IPS-NIHi7 (cell line): Measurements from ENCODE around the gene CKAP5.

Experiments used
- DNase-seq: peaks from one replicate; pipeline ENCODE4 v3.0.0; 2012; ENCODE audit warnings: mixed read lengths; ENCODE audit errors: extremely low spot score

CKAP5 gene

DNA sequence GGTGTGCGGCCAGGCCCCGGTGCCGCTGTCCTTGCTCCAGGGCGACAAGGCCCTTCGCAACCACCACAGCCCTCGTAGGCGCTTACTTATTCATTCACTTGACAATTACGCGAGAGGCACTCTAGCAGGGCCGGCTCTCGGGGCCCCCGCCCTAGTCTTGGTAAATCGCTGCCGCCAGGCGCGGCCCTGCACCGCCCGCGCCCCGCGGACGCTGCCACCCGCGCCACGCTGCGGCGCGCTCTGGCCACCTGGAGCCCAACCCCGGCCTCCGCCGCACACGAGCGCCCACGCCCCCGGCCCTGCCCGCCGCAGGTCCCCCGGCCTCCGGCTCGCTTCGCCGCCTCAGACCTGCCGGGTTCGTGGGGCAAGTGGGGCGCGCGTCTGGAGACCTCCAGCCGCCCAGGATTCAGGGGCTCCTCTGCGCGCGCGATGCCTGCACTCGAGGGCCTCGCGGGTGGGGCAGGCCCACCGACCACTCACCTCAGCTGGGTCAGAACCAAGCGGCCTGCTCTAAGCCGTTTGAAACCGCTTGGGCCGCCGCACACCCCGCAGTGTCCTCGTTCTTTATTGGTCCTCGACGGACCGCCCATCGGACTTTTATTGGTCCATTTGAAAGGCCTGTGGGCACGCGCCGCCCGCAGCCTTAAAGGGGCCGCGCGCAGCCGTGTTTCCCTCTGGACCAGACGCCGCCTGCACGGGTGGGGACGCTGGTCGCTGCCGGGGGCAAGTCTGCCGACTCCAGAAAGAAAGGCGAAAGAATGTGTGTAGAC, at the start of gene CKAP5:
Gene CKAP5, minus strand, starts transcription at position 541 of the 770 bp plus-strand sequence. CDS start 25,049 bp downstream, outside the sequence.
- peak; percentile 97 for DNase-seq

DNA sequence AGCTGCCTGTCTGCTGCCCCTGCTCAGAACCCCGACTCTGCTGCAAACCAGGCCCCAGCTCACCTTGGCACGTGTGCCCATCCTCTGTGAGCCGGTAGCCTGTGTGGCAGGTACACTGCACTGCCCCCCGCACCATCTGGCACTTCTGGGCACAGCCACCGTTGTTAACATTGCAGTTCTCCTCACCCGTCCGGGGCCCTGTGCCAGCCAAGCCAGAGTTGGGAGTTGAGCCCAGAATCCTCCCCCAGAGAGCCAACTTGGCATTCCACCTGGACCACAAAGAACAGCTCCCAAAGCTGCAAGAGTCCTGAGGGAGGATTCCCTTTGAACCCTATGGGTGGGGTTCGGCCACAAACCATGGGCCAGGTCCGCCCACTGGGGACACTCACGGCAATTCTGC, 49.7 kb upstream of the CKAP5 start:
- DNase-seq, result no peak

DNA sequence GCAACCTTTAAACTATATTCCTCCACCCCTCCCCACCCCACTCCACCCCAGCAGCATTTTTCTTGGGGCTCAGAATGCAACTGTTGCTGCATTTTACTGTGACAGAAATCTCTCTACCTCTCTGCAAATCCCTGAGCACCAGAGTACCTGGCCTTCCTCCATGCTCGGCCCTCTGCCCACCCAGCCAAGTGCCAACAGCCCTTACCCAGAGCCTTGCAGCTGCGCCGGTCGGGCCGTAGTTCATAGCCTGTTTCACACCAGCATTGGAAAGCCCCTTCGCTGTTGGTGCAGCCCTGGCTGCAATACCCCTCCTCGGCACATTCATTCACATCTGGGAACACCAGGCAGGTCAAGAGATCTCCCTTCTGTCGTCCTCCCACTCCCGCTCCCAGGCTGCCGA, 48.9 kb upstream of the CKAP5 start:
- DNase-seq, result no peak

DNA sequence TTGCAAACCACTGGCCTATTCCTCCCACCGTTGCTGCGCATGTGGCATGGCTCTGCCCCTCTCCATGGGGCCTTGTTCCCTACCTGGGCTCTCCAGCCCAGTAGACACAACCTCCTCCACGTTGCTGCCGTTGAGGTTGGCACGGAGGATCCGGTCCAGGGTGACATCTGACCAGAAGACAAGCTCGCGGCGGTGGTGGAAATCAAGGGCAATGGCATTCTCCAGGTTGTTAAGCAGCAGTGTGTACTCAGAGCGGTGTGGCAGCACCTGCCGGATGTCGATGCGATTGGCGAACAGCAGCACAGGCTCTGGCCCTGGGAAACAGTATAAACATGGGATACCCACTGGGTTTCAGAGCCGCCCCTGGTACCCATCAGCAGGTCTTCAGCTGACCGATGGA, 48.4 kb upstream of the CKAP5 start:
- DNase-seq, result no peak

DNA sequence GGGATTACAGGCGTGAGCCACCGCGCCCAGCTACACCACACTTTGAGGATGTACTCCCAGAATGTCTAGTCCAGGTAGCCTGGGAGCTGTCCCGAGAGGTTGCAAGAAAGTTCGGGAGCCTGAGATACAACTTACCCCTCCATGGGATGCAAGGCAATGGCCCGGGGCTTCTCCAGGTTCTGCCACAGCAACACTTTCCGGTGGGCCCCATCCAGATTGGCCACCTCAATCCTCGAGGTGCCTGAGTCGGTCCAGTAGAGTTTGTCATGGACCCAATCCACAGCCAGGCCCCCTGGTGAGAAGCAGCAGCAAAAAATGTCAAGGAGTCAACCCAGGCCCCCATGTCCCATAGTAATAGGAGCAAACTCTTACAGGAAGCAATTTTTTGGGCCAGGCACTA, 46.8 kb upstream of the CKAP5 start:
- DNase-seq, result no peak

DNA sequence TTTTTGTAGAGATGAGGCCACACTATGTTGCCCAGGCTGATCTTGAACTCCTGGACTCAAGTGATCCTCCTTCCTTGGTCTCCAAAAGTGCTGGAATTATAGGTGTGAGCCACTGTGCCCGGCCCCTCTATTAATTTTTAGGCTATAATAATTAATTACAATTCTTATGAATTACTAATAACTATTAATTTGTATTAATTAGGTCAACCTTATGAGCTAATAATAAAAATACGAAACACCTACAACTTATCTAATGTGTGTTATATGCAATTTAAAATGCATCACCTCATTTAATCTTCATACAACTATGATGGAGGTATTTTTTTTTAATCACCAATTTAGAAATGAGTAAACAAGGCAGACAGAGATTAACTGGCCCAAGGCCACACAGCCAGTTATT, 46.0 kb upstream of the CKAP5 start:
- DNase-seq, result no peak

DNA sequence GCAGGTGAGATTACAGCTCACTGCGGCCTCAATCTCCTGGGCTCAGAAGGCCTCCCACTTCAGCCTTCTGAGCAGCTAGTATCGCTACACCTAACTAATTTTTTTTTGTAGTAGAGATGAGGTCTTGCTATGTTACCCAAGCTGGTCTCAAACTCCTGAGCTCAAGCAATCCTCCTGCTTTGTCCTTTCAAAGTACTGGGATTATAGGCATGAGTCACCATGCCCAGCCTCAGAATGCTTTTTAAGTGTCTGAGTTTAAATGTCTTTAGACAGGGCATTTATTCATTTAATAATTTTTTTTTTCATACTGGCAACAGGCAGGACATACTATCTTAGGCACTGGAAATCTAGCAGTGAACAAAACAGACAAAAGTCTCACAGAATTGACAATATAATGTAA, 44.6 kb upstream of the CKAP5 start:
- no peak for DNase-seq

DNA sequence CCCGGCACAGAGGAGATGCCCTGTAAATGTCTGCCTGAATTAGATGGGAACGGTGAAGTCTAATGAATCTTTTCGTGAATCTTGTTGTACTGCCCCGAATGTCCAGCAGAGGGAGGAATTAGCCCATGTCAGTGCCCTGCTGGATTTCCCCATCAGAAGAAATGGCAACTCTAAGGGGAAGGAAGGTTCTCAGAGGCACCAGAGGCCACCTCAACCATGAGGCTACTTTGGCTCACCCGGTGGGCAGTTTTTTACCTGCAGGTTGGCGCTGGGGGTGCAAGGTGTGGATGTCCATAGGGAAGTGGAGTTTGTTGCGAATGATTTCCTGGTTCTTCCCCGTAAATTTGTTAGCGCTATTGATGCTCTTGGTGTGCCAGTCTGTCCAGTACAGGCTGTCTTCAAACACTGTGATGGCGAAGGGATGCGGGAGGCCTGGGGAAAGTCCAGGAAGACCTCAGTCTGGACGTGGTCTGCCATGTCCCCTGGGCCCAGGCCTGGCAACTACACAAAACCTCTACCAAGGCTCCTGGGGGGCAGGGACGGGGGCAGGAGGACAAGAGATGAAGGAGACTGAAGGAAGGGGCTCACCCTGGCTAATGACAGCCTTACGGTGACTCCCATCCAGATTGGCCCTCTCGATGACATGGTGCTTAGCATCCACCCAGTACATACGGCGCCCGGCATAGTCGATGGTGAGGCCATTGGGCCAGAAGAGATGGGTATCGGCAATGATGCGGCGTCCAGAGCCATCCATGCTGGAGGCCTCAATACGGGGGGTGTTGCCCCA, 43.8 kb upstream of the CKAP5 start:
- peak; percentile 84 for DNase-seq

DNA sequence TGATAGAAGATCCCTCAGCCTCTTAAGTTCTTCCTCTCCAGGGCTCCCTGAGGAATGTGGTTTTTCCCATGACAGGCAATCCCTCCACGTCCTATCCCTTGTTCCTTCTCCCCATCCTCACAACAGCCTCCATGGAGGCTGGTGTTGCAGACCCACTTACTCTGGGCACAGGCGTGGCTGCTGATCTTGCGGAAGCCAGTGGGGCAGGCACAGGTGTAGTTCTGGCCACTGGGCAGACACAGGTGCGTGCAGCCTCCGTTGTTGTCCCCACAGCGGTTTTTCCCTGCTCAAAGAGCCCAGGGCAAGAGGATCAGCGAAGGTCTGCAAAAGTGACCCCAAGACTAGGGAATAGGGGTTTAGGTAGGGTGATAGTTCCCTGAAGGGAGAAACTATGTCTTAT, 43.2 kb upstream of the CKAP5 start:
- no peak for DNase-seq

DNA sequence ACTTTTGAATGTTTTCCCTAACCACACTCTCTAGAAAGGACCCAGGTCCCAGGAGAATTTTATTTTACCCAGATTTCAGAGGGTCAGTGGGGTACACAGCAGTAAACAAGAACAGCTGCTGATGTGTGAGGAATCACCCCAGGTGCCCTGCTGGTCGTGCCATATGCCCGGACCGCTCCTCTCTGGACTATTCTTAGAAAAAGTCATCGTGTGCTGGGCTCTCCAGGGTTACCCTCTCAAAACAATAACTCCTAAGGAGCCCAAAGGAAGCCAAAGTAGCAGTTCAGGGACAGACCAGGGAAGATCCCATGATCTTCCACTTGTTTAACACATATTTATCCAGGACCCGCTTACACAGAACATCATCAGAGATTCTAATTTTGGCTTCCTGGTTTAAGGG, 42.6 kb upstream of the CKAP5 start:
- no peak for DNase-seq

DNA sequence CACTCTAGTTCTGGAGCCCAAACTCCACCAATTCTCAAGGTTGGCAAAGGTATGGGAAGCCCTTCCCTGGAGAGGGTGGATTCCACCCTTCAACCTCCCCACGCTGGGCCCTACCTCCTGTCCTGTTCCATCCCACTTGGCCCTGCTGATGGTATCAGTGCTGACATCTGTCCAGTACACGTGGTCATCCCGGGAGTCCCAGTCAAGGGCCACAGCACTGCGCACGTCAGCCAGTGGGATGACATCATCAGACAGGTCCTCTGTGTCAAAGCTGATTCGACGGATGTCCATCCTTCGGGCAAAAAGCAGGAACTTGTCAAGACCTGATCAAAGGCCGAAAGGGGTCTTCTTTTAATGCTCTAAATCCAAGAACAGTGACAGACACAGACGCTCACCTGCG, 40.1 kb upstream of the CKAP5 start:
- no peak for DNase-seq

DNA sequence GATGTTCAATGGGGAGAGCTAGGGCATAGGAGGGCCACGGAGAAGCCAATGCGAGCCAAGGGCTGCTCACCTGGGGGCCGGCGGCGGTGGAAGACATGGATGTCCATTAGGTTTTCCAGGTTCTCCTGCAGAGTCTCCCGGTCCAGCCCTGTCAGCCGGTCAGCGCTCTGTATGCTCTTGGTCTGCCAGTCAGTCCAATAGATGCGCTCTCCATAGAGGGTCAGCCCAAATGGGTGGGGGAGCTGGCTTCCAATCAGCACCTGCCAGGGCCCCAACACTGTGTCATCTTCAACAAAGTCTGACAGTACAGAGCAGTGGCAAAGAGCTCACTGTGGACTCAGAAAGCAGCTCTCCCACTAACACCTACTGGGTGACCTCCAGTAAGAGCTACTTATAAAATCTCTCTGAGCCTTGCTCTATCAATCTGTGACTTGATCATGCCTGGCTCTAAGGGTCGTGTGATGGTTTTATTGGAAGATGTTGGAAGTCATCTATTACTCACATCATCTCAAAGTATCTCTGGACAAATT, 33.0 kb upstream of the CKAP5 start:
- no peak for DNase-seq

DNA sequence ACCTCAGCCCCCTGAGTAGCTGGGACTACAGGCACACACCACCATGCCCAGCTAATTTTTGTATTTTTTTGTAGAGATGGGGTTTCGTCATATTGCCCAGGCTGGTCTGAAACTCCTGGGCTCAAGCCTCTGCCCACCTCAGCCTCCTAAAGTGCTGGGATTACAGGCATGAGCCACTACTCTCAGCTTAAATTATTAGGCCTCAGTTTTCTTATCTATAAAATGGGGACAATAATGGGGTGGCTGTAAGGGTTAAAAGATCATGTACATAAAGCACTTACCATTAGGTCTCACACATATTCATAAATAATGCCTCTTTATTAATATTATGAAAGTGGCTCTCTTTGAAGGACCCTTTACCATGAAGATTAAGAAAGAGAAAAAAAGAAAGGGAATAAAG, 31.5 kb upstream of the CKAP5 start:
- DNase-seq, result no peak

DNA sequence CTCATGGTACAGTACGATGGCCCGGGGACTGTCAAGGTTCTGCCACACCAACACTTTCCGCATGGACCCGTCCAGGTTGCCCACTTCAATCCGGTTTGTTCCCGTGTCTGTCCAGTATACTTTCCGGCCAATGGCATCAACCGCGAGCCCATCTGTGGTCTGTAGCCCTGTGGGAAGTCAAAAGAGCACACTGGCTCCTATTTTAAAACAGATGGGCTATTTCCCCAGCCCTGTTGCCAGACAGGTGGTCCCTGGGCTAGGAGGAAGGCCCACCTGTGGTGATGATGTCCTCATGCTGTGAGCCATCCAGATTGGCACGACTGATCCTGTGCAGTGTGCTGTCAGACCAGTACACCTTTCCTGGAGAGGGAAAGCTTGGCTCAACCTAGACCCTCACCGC, 30.4 kb upstream of the CKAP5 start:
- DNase-seq, result no peak

DNA sequence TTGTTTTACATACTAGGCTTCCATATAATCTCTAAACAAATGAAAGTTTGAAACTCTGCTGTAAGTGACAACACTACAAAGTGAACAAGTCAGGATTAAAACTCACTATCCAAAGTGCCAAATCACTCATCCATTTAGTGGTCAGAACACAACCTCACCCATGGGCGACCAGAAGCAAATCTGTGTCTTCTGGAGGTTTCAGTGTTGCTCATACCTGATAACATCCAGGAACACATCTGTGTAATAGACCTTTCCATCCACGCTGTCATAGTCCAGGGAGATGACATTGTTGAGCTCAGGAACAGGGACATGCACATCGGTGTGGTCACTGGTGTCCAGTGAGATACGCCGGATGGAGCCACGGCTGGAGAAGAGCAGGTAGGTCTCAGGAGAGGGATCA, 28.5 kb upstream of the CKAP5 start:
- DNase-seq, result no peak

DNA sequence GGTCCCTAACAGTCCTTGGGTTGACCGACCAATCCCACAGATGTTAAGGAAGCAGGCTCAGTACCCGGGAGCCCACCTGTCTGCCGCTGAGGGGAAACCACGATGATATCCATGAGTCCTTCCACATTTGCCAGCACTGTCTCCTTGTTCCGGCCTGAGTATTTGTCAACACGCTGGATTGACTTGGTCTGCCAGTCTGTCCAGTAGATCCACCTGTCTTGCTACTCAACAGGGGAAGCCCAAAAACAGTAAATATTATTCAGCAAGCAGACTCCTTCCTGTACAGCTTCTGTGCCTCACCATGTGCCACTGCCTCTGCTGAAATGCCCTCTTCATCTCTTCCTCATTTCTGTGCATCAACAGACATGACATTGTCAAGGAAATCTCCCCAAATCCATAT, 22.8 kb upstream of the CKAP5 start:
- no peak for DNase-seq

DNA sequence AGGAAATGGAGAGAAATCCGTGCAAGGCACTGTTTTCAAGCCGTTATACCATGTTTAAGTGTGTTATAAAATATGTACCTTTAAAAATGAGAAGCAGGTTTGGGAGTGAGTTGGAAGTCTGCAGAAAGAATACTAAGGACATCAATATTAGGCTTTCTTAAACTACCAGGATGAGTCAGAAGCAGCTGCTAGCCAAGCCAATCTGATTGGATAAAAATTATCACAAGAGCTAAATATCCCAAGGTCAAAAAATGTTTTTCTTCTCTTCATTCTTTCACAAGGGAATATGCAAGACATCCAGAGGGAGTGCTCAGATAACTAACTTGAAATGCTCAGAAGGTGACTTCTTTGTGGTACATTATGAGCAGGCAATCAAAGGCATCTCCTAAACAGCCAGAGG, 19.3 kb upstream of the CKAP5 start:
- DNase-seq, result no peak

DNA sequence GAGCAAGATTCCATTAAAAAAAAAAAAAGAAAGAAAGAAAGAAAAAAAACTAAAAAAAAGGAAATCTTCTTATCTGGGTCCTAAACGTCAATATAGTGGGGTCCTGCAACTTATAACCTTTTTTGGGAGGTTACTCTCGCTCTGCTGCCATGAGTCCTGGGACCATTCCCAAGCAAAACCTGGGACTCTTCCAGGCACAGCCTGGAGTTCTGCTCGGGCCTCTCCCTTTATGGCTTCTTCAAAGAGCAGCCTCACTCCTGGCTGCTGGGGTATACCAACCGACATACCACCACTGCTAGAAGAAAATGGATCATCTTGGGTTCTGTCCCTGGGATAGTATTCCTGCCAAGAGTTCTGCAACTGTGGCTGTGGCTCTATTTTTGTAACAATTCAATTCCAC, 14.1 kb upstream of the CKAP5 start:
- DNase-seq, result no peak

DNA sequence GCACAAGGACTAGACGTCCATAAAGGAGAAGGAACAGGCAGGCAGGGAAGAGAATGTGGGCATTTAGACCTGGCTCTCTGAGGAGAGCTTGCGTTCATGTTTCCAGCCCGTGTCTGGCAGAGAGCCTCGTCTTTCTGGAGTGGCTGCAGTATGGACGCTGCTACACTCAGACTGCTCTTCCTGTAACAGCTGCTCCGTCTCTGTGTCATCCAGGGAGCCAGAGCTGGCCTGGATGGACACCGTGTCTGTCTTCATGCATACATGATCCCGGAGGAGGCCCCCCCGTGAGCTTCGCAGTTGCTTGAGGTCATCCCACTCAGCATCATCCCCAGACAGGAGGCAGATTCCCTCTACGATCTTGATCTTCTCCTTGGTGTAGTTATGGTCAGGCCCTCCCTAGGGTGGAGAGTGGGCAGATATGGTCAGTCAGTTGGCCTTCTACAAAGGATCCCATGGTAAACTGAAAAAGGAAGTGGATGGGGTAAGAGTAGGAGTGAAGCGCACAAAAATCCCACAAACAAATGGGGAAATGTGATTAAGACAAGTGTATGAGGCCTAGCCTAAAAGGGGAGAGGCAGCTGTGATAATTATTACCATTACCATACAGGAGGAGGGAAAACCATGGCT, 13.0 kb upstream of the CKAP5 start:
- no peak for DNase-seq

DNA sequence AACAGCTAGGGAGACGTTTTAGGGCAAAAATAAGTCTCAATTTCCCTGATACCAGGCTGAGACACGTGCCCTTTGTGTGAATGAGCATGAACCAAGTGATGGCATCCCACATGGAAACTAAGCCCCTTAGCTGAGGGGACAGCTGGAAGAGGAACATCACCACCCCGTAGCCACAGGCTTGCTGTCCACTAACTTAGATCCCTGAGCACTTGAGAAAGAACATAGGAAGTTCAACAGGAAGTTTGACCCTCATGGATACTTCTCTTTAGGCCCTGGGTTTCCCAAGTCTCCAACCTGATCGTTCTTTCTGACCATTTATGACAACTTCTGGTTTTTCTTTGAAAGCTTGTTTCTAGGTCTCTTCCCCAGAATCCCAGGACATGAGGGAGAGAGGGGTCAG, 11.6 kb upstream of the CKAP5 start:
- no peak for DNase-seq

DNA sequence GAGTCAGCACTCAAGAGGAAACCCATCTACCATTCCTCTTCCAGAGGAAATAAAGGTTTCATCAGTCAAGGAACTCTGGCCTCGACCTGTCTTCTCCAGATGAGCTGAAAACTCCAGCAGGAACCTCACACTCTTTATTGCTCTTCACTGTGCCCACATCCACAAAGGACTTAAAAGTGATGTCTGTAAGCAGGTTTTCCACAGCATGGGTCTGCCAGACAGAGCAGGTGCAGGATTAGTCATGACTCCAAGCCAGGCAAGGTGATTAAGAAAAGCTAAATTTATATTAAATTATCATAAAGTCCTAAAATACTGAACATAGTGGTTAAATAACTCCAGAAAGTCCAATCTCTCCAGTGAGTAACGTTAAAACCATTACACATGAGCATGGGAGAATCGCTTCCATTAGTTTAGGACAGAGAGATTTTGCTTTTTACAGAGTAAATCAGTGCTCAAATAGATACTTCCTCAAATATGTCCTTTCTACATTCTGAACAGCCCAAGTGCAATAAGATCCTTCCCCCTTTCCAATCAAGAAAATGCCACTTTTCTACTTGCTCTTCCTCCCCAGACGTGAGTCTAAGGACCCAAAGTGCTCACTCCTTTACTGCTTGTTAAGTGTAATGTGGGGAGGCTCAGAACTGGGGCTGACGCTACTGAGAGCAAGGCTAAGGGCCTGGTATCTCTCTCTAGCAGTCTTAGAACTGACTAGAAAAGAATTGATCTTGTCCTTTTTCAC, 10.7 kb upstream of the CKAP5 start:
- no peak for DNase-seq

DNA sequence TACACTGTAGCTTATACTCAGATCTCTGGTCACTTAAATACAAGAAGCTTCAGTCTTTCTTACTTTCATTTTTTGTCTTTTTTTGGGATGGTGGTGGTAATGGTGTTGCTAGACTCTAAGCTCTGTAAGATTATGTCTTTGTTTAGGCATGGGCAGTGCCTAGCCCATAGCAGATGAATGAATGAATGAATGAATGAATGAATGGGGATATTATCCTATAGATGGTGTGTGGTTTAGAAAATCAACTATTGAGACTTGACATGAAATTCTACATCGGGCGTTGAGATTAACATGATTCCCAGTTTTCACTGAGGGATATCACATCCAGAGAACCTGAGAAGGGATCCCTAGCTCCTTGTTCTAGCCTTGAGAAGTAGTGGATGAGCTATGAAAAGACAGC, 9.8 kb upstream of the CKAP5 start:
- DNase-seq, result no peak
